HG03175 (cell line): Measurements from ENCODE around the gene HHIPL1.

Experiments used
- ATAC-seq: cut with Tn5 transposase; IDR thresholded peaks from one replicate; pipeline ENCODE4 v1.9.1; 2021; ENCODE audit warnings: mild to moderate bottlenecking, moderate library complexity; ENCODE audit not compliant: unreplicated experiment

HHIPL1 gene

GRCh38 chr14:99687284-99688209 is 42.6 kb downstream of the HHIPL1 start:
- ATAC-seq, result no peak

DNA sequence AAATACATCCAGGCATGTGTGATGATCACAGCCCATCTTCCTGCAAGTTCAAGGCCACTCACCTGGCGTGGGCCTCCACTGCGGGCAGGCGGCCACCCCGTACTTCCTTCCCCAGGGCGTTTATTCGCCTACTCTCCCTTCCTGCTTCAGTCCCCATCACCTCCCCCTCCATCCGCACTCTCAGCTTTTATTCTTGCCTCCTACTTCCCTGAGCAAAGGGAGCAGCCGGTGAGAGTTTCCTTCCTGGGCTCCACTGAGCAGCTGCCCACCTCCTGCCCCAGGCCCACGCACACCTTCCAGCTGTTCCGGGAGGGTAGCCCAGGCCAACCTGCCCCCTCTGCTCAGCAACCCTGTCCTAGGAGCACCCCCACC is 43.3 kb downstream of the HHIPL1 start:
- ATAC-seq, result no peak

DNA sequence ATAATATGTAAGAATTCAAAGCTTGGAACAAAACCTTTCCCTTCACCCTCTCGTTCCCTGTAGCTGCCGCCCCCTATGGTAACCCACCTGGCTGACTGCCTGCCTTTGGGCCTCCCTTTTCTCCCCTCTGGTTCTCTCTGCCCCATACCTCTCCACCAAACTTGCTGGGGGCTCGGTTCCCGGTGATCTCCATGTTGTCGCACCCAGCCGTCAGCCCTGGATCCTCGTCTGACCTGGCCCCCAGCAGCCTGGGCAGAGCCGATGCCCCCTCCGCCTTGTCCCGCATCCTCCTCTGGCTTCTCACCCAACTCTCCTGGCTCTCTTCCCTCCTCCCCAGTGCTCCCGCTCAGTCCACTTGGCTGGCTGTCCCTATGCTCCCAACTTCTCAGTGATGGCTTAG is 43.7 kb downstream of the HHIPL1 start:
- no peak for ATAC-seq

DNA sequence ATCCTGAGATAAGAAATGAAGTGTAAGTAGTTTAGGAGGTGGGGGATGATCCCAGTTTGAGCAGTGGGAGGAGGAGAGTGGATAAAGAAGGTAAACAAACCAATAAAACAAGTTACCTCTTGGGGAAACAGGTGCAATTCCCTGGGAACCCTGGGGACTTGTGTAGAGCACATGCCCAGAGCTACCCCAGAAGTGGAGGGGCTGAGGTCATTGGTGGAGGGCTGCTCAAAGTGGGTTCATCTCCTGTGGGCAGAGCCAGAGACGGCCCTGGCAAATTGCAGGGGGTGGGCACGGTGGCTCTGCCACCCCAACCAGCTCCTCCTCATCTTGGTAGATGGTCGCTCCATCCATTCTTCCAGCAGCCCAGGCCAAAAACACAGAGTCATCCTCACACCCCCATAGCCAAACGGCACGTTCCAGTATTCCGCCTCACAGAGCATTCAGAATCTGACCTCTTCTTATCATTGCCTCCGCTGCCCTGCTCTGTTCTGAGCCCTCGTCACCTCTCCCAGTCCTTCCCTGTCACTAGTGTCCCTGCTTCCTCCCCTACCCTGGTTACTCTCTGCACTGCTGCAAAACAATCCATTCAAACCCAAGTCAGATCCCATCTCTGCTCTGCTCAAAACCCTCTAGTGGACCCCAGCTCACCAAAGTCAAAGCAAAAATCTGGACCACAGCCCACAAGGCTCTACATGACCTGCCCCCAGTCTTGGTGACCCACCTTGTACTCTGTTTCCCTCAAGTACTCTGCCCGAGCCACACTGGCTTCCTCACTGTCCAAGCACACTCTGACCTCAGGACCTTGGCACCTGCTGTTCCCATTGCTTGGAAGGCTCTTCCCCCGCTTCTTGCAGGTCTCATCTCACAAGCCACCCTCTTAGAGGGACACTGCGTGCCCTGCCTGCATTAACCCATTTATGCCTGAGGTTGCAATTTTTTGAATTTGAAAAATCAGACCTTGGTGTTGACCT is 44.6 kb downstream of the HHIPL1 start:
- no peak for ATAC-seq

DNA sequence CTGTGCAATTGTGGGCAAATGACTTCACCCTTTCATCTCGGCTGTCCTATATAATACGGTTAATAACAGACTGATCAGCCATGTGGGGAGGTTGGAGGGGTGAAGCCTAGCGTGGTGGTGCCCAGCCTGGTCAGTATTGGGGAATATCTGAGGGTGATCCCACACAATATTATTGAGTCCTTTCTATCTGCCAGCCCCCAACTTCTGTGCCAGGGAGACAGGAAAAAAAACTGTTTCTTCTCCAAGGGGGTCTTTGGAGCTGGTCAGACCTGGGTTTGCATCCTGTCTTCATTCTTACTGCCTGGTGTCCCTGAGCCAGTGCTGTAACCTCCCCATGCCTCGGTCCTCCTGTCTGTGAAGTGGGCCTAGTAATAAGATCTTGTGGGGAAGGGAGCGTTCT is 45.7 kb downstream of the HHIPL1 start:
- ATAC-seq, result no peak

- ATAC-seq, result no peak
Measured at GRCh38 chr14:99691111-99691885, 46.4 kb downstream of the HHIPL1 start.

DNA sequence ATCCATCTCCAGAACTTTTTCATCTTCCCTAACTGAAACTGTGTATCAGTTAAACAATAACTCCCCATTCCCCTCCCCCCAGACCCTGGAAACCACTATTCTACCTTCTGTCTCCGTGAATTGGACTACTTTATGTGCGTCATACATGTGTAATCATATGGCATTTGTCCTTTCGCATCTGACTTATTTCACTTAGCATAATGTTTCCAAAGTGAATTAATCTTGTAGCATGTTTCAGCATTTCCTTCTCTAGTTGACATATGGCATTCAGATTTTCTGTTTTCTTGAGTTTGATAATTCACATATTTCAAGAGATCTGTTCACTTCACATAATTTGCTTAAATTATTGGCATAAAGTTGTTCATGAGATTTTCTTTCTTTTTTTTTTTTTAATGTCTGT is 49.0 kb downstream of the HHIPL1 start:
- ATAC-seq, result no peak

- ATAC-seq, result no peak
Measured at GRCh38 chr14:99696929-99697328, 52.0 kb downstream of the HHIPL1 start.

GRCh38 chr14:99698236-99698635 is 53.3 kb downstream of the HHIPL1 start:
- ATAC-seq, result no peak

DNA sequence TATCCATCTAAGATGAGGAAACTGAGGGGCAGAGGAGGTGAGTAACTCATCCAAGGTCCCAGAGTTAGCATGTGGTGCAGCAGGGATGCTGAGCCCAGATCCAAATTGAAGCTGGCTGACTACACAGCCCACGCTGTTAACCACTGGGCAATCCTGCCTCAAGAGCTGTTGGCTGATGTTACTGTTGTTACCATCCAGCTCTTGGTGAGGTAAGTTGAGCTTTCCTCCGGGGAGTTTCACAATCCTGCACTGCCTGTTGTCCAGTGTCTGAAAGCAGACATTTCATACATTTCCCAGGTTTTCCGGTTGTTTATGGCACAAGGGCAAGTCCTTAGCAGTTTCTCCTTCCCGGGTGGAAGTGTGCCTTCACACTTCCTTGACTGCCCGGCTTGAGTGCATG is 53.7 kb downstream of the HHIPL1 start:
- ATAC-seq, result no peak

GRCh38 chr14:99699085-99699760 is 54.3 kb downstream of the HHIPL1 start:
- ATAC-seq, result no peak

GRCh38 chr14:99699861-99700260 is 54.9 kb downstream of the HHIPL1 start:
- no peak for ATAC-seq

DNA sequence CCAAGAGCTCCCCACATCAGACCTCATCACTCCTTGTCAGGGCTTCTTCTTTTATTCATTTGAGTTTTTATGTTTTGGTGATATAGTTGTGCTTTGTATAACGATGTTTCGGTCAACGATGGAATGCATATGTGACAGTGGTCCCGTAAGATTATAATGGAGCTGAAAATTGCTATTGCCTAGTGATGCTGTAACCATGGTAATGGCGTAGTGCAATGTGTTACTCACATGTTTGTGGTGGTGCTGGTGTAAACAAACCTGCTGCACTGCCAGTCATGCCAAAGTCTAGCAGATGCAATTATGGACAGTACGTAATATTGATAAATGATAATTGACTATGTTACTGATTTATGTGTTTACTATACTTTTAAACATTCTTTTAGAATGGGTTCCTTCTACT is 55.5 kb downstream of the HHIPL1 start:
- ATAC-seq, result no peak

GRCh38 chr14:99701260-99701659 is 56.3 kb downstream of the HHIPL1 start:
- no peak for ATAC-seq

DNA sequence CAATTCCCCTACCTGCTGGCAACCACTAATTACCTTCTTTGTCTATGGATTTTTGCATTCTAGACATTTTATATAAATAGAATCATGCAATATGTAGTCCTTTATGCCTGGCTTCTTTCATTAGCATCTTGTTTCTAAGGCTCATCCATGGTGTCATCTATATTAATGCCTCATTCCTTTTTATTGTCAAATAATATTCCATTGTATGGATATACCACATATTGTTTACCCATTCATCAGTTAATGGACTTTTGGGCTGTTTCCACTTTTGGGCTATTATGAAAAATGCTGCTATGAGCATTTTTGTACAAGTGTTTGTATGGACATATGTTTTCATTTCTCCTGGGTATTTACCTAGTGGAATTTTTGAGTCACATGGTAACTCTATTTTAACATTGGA is 57.2 kb downstream of the HHIPL1 start:
- no peak for ATAC-seq

DNA sequence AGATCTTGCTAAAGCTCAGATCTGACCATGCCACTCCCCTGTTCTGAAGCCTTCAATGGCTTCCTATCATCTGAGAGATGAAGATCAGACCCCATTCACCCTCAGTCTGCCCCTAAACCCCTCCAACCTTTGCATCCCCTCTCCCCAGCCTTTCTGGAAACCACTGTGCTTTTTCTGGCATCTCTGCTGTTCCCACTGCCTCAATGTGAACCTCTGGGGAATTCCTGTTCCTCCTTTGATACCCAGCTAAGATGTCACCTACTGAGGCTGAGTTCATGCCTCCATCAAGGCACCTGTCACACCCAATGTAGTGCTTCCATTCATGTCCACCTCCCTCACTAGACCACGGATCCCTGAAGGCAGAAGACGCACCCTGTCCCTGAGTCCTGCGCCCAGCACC is 58.5 kb downstream of the HHIPL1 start:
- no peak for ATAC-seq

DNA sequence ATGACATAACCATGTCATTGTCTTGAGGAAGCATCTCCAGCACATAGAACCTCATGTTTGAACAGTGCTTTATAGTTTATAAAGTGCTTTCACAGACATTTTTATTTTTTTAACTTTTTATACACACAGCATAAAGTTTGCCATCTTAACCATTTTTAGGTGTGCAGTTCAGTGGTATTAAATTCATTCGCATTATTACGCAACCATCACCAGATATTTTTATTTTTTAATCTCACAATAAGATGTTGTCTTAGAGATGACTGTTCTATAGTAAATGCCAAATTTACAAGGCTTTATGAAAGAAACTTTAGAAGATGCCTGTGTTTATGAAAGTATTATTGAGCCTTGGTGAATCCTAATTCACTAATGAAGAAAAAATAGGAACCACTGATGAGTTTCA is 59.1 kb downstream of the HHIPL1 start:
- no peak for ATAC-seq

DNA sequence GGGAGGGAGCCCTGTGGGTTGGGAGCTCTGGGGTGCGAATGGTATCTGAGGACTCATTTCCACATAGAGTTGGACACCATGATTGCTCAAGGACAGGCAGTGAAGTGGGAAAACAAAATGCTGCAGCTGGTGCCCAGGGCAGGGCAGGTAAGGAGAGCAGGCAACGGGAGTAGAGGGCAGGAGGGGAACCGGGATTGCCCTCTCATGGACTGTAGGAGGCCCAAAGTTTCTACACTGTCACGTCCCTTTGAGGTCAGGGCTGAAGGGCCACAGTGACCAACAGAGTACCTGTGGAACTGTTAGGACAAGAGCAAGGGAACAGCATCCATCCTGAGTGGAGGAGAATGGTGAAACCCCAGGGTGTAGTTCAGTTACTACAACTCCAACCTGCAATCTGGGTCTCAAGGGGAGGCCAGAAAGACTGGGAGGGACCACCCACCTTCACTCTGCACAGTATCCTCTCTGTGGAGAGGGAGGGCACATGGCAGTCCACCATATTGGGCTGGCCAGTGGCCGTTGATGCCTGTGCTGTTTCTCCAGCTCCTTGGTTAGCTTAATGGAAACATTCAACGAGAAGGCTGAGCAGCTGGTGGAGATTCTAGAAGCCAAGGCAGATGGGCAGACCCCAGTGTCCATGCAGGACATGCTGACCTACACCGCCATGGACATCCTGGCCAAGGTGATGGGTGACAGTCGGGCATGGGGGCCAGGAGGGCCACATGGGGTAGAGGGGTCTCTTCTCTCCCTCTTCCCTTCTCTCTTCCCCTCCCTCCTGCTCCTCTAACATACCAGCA is 61.4 kb downstream of the HHIPL1 start:
- no peak for ATAC-seq

DNA sequence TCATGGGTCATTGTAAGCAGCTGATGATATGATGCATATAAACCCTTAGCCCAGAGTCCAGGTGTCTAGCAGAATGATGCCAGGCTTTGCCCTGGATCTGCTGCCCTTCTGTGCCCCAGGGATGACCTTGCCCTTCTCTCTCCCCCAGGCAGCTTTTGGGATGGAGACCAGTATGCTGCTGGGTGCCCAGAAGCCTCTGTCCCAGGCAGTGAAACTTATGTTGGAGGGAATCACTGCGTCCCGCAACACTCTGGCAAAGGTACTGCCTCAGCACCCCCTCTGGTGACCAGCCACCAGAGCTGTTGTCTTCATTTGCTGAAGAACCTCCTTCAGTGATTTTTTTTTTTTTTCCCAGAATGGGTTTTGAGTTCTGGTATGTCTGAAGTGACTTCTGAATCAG is 62.5 kb downstream of the HHIPL1 start:
- no peak for ATAC-seq

DNA sequence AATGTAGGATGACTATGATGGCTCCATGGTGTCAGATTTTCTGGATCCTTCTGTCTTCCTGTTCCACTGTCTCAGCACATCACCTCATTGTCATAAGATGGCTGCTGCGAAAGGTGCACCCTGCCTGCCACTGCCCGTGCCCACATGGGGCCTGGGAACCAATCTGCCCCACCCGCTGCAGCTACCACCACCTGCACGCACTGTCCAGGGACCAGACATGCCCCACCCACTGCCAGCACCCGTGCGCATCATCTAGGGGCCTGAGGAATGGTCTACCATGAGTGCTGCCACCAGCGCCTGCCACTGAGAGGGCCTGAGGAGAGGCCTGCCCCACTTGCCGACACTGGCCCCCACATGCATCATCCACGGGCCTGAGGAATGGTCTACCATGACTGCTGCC is 63.0 kb downstream of the HHIPL1 start:
- ATAC-seq, result no peak
